Glutamatergic neuron (in vitro differentiated cells): Measurements from ENCODE around the gene CERS5. TPM values are rescaled to one million over a fixed set of nuclear protein-coding genes. Genes with fewer than 3 reads are reported as not detected.
"Not testable (repeated sequence)": the region's sequence is repeated elsewhere in the genome, so short reads cannot be mapped to it uniquely, and the experiment has no call there.

Experiments
- DNase-seq: peaks from one replicate; pipeline ENCODE4 v3.0.0; 2022
- H3K27ac Mint-ChIP-seq: one replicate; pipeline ENCODE4 v1.8.0; 2020; ENCODE audit warnings: mild to moderate bottlenecking, mixed read lengths, inconsistent platforms; ENCODE audit not compliant: unreplicated experiment
- H3K27me3 Mint-ChIP-seq: one replicate; pipeline ENCODE4 v1.8.0; 2020; ENCODE audit warnings: mild to moderate bottlenecking, moderate library complexity, mixed read lengths, inconsistent platforms; ENCODE audit not compliant: unreplicated experiment
- H3K36me3 Mint-ChIP-seq: one replicate; pipeline ENCODE4 v1.8.0; 2020; ENCODE audit warnings: mild to moderate bottlenecking, mixed read lengths, inconsistent platforms; ENCODE audit not compliant: unreplicated experiment
- H3K4me1 Mint-ChIP-seq: one replicate; pipeline ENCODE4 v1.8.0; 2020; ENCODE audit warnings: mild to moderate bottlenecking, low read depth, mixed read lengths, inconsistent platforms; ENCODE audit not compliant: unreplicated experiment
- H3K4me3 Mint-ChIP-seq: one replicate; pipeline ENCODE4 v1.8.0; 2020; ENCODE audit warnings: mild to moderate bottlenecking, mixed read lengths, inconsistent platforms; ENCODE audit not compliant: unreplicated experiment
- H3K9me3 Mint-ChIP-seq: one replicate; pipeline ENCODE4 v1.8.0; 2020; ENCODE audit warnings: mild to moderate bottlenecking, moderate library complexity, mixed read lengths, inconsistent platforms; ENCODE audit not compliant: unreplicated experiment
- CTCF ChIP-seq: fragments of 200-600 bp; sonication (generic); IDR thresholded peaks from one replicate; pipeline ENCODE4 v1.5.0; 2021; ENCODE audit not compliant: partially characterized antibody, unreplicated experiment
- total RNA-seq: library from RNA; stranded (reverse); fragmentation: NEBNext Ultra II Directional; extraction: Animal tissue kit (Norgen Biotek cat#: 25700); gene quantifications from one replicate; pipeline ENCODE4 v1.2.1, GENCODE V29; 2021; ENCODE audit not compliant: unreplicated experiment

The CERS5 gene
- total RNA-seq, 1 donor from 2014 or later, result 125 TPM

- no peak overlapping the region for H3K4me3 Mint-ChIP-seq
- TF ChIP-seq CTCF, result no peak
Observed at GRCh38 chr12:50156641-50157040, 10.5 kb downstream of the CERS5 start.

GRCh38 chr12:50154947-50155346 lies 12.2 kb downstream of the CERS5 start:
- DNase-seq, H3K27ac Mint-ChIP-seq, H3K9me3 Mint-ChIP-seq, H3K4me3 Mint-ChIP-seq, H3K4me1 Mint-ChIP-seq, H3K27me3 Mint-ChIP-seq: not testable (repeated sequence)
- H3K36me3 Mint-ChIP-seq, result peaks cover 17% of the 10 kb centered on the region

More at GRCh38 chr12:50156641-50157040, 10.5 kb downstream of the CERS5 start:
- no peak for DNase-seq
- Mint-ChIP-seq H3K36me3 (peaks cover 17% of the 10 kb centered on the region), H3K27me3 (no peaks in the 10 kb centered on the region), H3K9me3 (peaks cover 4% of the 10 kb centered on the region), H3K4me1 (no peaks in the 10 kb centered on the region), H3K27ac (no peak overlapping the region)

GRCh38 chr12:50151047-50151687 lies 16.0 kb downstream of the CERS5 start:
- H3K4me3 Mint-ChIP-seq, result no peak overlapping the region
- peaks cover 2% of the 10 kb centered on the region for H3K27me3 Mint-ChIP-seq
- TF ChIP-seq CTCF, result no peak
- no peaks in the 10 kb centered on the region for H3K9me3 Mint-ChIP-seq
- no peaks in the 10 kb centered on the region for H3K4me1 Mint-ChIP-seq
- H3K36me3 Mint-ChIP-seq, result no peaks in the 10 kb centered on the region
- DNase-seq, result no peak
- no peak overlapping the region for H3K27ac Mint-ChIP-seq

GRCh38 chr12:50149311-50149710 lies 17.9 kb downstream of the CERS5 start:
- Mint-ChIP-seq H3K27me3 (peaks cover 2% of the 10 kb centered on the region), H3K9me3 (no peaks in the 10 kb centered on the region), H3K4me1 (no peaks in the 10 kb centered on the region), H3K4me3 (no peak overlapping the region), H3K27ac (no peak overlapping the region), H3K36me3 (no peaks in the 10 kb centered on the region)
- TF ChIP-seq CTCF, result no peak
- DNase-seq, result no peak

GRCh38 chr12:50148011-50148410 lies 19.2 kb downstream of the CERS5 start:
- H3K9me3 Mint-ChIP-seq, H3K27me3 Mint-ChIP-seq, H3K27ac Mint-ChIP-seq, H3K4me1 Mint-ChIP-seq, H3K36me3 Mint-ChIP-seq, DNase-seq, H3K4me3 Mint-ChIP-seq: not testable (repeated sequence)

- H3K27me3 Mint-ChIP-seq, result peaks cover 5% of the 10 kb centered on the region
- H3K27ac Mint-ChIP-seq, result no peak overlapping the region
- H3K4me3 Mint-ChIP-seq, result no peak overlapping the region
- H3K36me3 Mint-ChIP-seq, result no peaks in the 10 kb centered on the region
- no peak for TF ChIP-seq CTCF
- no peaks in the 10 kb centered on the region for H3K9me3 Mint-ChIP-seq
- DNase-seq, result no peak
- H3K4me1 Mint-ChIP-seq, result no peaks in the 10 kb centered on the region
Observed at GRCh38 chr12:50147281-50147680, 19.9 kb downstream of the CERS5 start.
